GM21576 (cell line): Measurements from ENCODE around the gene EPHA3.

Experiments
- ATAC-seq: cut with Tn5 transposase; IDR thresholded peaks from one replicate; pipeline ENCODE4 v1.9.1; 2021; ENCODE audit warnings: mild to moderate bottlenecking, moderate library complexity; ENCODE audit not compliant: unreplicated experiment

The EPHA3 gene

DNA sequence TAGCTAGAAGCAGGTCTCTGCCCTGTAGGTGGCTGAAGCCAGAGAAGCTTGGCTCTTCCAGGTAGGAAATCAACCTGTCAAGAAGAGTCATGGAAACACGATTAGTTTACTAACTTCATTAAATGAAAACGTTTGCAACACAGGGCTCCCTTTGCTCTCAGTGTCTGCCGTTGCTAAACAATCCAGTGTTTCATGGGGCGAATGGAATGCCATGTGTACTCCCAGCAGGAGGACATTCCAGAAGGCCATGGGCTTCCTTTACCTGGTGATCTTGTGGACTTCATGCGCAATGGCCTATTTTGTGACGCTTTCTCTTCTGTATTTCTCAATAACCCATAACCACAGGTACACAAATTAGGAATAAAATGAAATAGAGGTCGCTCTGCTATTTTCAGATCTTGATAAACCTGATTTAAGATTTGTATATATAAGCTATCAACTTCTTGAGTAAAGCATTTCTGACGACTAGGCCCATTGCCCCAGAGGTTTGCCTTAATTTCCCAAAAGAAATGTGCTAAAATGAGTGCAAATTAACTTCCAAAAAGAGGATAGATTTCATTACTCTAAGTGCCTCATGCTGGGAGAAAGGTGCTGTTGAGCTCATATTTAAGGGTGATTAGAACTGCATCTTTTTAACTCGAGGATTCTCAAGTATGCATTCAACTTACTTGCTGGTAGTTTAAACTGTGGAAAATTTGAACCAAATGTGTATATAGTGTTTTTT, 171.0 kb downstream of the EPHA3 start:
- ATAC-seq: no peak

DNA sequence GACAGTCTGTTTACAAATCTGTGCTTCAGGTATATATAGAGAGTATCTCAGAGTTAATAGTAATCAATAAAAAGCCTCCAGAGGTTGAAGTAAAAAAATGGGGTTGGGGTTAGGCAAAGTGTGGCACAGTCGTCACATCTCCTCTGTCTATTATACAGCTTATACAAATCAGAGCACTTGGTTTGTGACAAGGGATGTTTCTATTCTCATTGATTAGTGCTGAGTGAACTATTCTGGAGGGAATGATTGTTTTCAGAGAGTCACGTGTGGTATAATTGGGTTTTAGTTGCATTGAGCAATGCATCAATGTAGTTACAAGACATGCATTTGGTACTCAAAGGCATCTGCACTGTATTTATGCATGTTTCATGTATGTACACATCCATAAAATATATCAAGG, 172.9 kb downstream of the EPHA3 start:
- ATAC-seq: no peak

DNA sequence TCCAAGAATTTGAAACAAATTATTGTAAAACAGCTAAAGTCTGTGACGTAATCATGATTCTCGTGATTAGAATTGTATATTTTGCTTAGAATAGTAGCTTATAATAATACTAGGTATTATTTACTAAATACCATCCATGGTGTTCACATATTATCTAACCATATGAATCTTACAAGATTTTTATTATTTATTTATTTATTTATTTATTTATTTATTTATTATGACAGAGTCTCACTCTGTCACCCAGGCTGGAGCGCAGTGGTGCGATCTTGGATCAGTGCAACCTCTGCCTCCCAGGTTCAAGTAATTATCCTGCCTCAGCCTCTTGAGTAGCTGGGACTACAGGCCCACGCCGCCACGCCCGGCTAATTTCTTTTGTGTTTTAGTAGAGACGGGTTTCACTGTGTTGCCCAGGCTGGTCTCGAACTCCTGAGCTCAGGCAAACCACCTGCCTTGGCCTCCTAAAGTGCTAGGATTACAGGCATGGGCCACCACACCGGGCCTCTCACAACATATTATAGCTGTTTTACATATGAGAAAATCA, 173.5 kb downstream of the EPHA3 start:
- no peak for ATAC-seq

DNA sequence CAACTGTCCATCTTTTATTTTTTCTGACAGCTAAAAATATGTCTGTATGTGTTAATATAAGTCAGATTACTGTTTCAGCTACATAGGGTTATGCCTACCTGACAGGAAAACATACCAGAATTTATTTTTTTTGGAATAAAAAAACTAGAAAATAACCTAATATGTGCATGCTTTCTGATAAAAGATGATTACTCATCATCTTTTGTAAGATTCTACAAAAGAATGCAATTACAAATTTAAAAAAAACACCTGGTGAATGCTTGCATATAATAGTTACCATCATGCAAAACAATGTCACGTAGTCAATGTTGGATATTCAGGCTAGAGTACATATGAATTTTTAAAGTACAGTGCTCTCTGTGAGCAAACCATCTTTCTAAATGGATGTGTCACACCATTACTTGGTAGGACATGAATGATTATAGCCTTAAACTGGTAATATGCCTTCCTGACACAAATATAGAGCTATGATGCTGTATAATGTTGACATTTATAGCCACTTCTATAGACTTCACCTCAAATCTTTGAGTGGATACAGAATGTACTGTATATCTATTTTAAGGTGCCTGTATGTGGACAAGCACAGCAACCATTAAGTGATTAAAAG, 180.6 kb downstream of the EPHA3 start:
- no peak for ATAC-seq

DNA sequence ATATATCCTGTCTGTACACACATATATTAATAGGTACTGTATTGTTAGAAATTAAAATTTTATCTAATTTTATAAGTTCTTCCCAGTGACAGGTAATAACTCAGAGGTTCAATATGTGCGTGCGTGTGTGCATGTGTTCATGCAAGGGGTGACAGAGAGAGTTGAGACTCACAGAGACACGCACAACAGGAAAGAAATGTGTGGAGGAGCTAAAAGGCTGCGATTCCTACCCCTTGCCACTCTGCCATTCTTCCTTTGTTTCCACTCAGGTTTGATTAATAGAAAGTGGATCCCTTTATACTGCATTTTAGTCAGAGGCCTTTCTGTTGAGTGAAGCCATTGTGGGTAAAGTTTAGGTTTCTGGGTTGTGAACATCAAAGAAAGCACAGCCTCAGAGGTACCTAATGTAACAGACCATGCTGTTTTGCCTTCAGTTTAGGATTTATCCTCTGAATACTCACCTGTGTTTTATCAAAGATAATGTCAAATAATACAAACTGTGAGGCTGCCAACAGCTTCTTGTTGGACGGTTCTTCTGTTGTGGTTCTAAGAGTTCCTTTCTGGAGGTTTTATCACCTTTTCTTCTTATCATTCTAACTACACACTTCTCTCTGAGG, 182.3 kb downstream of the EPHA3 start:
- no peak for ATAC-seq

DNA sequence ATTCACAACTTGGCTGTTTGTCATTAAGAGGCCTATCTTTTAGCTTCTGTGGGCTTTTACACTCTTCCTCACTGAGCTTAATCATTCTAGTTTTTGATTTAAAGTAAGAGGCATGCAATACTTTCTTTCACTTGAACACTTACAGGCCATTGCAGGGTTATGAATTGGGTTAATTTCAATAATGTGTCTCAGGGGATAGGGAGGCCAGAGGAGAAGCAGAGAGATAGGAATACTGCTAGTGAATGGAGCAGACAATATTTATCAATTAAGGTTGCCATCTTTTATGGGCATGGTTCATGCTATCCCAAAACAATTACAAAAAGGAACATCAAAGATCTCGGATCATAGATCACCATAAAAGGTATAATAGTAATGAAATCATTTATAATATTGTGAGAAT, 189.8 kb downstream of the EPHA3 start:
- no peak for ATAC-seq

DNA sequence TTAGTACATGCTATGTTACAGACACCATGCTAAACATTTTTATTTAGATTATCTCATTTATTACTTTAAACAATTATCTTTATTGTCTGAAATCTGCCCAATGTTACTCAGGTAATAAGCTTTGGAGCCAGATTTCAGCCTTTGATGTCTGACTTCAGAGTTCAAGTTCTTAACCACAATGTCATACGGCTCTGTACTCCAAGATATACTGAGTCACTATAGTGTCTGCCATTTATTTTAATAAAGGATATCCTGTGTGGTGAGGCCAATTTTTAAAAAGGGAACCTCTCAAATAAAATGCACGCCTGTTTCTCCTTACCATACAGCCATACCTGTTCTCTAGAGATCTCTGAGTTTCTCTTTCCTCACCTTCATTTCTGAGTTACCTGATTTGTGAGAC, 193.1 kb downstream of the EPHA3 start:
- ATAC-seq: no peak

DNA sequence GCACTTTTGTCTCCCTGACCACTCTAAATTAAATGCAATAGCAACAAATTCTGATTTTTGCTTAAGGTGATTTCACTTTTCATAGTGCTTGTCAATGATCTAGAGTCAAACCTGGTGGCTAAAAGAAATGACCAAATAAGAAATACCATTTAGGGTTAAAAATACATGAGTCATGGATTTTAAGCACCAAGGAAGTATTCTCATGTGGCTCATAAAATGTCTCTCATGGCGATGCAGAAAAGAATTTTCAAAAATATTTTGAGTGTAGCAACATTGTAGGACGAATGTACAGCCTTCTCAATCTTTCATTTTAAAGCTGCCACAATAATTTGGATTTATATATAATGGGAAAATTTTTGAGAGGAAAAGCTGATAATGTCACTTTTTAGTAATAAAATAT, 193.6 kb downstream of the EPHA3 start:
- ATAC-seq: no peak

DNA sequence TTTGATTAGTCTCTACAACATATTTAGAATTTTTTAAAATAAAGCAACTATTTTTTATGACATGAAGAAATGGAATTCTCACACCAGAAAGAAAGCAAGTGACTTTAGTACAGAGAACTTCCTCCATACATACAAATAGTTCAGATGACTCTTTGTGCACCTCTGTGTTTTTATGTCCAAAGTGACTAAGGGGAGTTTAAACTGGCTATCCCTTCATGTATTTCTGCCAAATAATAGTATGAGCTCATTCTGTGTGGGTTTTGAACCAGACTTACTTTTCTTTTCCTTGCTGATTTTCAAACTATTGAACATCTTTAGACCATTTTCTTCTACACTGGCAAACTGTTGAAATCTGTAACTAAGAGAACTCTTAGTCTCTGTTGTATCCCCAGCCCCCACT, 196.3 kb downstream of the EPHA3 start:
- no peak for ATAC-seq

DNA sequence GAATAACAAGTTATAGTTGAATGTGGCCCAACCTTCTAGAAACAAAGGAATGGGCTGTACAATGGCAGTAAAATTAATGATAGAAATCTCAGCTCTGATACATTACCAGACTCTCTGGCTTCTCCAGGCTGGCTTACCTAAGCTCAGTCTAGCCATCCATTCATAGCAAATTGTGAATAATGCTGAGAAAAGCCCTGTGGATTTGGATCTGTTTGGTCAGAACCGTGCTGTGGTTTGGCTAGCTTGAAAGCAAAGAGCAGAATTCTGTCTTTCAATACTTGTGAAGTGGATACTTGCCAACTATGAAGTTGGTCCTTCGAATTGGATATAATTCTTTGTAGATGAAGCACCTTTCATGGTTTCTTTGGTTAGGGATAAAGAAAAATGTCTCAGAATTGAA, 199.1 kb downstream of the EPHA3 start:
- no peak for ATAC-seq

DNA sequence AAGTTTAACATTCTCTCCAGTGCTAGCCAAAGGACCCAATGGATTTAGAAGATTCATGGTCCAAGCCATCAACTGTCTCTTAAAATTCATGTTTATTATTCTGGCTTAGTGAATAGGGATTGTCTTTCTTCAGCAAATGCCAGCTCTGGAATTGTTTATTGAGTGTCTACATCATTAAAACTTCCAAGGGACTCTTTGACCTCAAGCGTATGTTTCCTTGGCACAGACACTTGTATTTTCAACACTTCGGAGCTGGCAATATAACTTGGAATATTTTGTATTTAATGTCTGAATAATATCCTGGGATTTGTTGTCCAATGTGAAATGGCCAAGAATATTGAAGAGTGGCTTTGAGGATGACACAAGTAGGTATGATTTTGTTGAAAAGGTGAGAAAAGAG, 204.2 kb downstream of the EPHA3 start:
- no peak for ATAC-seq

DNA sequence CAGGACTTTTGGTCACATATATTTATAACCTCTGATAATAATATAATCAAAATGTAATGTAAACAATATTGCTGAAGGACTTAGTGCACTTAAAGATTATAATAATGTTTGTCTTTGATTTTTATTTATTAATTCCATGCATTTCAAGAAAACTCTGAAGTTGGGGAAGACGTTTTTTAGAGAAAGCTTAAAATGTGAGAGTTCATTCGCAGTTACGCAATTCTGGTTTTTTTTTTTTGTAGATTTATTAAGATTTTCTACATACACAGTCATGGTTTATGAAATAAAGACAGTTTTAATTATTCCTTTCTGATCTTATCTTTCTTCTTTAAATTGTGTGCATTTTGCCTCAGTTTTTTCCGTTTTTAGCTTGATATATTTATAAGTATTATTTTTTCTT, 204.7 kb downstream of the EPHA3 start:
- ATAC-seq: no peak

DNA sequence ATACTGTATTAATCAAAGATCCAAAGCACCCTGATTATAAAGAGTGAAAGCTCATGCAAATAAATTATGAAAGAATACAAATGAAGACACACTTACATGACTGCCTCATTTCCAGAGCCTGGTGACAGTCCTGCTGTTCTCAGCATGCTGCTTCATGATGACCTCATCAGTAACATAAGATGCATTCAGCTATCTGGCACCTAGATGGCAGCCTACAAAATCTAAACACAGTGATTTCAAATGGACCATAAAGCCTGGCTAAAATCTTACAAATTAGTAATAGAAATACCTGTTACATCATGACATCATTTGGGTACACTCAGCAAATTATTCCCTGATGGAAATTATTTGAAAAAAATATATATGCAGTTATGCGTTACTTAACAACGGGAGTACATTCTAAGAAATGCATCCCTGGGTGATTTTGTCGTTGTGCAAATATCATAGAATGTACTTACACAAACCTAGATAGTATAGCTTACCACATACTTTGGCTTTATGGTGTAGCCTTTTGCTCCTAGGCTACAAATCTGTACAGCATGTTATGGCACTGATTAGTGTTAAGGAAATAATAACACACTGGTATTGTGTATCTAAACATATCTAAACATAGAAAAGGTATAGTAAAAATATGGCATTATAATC, 207.2 kb downstream of the EPHA3 start:
- ATAC-seq: no peak

DNA sequence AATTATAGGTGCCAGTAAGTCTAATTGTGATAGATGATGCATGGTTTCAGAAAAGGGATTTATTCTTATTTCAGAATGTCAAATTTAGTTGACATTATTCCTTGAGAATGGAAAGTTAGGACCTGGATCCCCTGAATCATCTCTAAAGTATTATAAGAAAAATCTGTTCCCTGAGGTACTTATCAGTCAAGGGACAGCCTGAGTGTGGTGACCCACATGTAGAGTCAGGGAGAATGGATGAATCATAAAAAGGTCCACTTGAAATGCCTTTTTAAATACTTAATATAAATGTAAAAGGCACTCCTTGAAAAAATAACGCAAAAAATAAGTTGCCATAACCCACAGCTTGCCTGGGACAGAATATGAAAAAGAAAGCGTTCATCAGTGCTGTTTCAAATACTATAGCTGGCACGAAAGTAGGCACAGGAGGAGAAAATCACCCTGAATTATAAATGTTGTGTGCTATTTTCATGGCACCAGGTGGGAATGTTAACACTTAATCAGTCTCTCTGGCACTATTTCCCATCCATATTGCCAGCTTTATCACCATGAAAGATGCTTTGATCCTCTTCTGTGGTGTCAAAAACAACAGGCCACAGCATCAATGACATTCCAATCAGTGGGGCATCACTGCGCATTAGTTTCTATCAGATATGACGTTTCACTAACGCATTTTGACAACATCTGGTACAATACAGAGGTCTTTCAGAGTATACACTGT, 208.5 kb downstream of the EPHA3 start:
- ATAC-seq: no peak

DNA sequence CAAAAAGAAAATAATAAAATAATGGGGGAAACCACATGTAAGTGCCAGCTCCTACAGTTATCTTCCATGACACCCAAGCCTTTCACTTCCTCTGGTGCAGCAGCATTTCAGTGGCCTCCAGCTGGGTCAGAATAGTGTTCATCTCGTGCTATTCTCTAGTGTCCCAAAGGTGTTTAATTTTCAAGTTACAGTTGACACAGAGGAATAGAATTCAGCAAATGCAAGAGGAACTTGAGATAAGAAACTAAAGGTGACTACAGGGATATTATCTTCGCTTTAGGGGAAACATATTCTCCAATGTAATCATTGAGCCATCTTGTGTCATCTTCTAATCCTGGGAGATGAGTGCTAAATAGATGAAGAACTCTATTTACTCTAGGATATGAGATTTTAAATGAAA, 212.8 kb downstream of the EPHA3 start:
- ATAC-seq: no peak

DNA sequence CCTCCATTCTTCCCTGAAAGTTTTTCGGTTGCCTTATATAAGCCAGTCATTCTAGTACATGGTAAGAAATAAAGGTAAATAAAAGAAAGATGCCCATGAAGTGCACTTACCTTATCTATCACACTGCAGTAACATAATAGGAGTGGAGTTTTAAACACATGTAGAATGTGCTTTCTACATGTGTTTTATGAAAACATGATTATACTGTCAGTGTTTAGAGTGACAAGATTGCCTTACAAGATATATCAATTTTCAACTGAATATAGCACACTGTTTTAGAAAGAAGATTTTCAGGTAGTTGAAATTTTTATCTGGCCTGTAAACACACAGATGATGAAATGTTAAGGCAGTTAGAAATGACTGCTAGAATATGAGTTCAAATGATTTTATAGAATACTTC, 219.6 kb downstream of the EPHA3 start:
- ATAC-seq: no peak

DNA sequence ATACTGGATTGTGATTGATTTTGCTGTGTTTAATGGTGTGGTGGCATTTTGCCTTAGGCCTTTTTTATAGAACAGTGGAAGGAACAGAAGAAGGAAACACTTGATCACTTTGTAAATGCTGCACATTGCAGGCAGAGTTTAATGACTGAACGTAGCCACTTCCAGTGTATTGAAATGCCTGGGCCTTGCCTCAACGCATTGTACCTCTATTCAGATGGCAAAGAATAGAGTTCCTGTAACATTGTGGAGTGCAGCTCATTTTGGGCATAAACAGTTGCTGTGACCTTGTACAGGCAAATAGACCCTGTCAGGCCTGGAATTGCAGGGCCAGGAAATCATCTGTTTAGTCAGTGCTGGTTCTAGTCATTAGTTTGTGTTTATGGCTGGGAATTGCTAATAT, 225.0 kb downstream of the EPHA3 start:
- no peak for ATAC-seq

DNA sequence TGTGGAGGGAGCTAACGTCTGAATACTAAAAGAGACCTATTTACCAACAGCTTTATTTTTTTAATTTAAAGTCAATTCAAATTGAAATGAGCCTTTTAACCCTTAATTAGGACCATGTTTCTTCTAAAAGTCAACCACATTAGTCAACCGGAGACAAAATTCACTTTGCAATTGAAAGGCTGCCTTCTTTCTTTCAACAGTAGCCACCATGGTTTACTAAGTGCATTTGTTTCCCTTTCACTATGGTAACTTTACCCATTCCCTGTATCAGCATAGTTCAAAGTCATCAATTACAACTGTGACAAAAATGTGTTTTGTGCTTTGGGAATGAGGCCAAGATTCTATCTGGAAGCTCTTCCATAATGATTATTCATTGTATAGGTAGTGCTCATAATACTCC, 225.4 kb downstream of the EPHA3 start:
- no peak for ATAC-seq

DNA sequence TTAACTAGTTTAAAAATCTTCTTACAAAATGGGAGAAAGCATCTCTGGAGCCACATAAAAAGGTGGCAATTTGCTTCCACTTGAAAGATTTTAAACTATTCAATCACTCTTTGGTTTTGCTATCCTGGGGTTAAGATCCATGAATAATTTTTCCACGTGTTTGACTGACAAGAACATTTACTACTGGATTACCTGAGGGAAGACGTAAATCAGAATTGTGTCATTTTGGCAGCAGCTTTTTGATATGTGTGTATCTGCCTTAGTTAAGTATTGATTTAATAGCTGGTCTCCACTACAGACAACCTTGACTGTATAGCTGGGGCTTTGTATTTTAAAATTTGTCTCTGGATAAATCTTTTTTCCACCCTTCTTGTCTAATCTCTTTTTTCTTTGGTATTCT, 228.3 kb downstream of the EPHA3 start:
- ATAC-seq: no peak

DNA sequence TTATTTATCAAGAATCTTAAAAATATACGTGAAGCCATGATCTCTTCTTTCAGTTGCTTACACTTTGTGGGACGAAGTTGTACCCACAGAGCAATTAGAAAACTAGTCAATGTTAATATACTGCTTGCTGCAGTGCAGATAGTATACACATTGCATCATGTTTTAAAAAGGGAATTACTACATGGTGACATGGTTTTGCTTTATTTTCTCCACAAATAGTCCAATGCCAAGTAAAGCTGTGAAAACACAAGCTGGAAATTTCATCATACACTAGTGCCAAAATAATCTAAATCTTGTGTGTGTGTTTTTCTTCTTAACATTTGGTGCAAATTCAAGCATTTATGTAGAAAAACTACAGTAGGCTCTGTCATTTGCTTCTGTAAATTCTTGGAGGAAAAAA, 233.0 kb downstream of the EPHA3 start:
- ATAC-seq: no peak

DNA sequence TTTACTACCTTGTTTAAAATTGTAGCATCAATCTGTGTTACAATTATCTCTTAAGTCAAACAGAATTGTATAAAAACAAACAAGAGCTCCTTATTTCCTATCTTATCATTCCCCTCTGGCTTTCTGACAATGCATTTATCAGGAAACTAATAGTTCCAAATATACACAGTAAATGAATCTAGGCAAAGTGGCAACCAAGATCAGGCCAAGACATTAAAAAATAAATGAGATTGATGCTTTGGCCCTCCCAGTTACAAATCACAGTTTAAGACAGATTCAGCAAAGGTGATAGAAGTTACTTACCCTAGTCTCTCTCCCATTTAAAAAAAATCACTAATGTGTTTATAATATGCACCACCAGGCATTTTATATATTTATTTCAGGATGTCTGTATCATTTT, 236.7 kb downstream of the EPHA3 start:
- no peak for ATAC-seq
